ENCODE measurements around the gene ZXDC. TPM values are rescaled to one million over a fixed set of nuclear protein-coding genes. Genes with fewer than 3 reads are reported as not detected.

The ZXDC gene
- total RNA-seq, 3 donors from 2014 or later, result 37.6 to 42.4 (median 39.0) TPM

DNA sequence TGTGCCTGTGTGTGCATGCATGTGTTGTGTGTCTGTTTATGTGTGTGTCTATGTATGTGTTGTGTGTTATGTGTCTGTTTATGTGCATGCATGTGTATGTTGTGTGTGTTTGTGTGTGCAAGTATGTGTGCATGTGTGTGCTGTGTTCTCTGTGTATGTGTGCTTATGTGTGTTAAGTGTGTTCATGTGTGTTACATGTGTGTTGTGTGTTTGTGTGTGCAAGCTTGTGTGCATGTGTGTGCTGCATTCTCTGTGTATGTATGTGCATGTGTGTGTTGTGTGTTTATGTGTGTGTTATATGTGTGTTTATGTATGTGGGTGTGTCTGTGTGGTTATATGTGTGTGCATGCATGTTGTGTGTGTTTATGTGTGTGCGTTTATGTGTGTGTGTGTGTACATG is 27.0 kb upstream of the ZXDC start:
- intact Hi-C loops (cut with DNase I; ENCODE audit: low total_unique reads), result no loop called here
- no peaks in the 10 kb centered on the region for H3K4me1 ChIP-seq

DNA sequence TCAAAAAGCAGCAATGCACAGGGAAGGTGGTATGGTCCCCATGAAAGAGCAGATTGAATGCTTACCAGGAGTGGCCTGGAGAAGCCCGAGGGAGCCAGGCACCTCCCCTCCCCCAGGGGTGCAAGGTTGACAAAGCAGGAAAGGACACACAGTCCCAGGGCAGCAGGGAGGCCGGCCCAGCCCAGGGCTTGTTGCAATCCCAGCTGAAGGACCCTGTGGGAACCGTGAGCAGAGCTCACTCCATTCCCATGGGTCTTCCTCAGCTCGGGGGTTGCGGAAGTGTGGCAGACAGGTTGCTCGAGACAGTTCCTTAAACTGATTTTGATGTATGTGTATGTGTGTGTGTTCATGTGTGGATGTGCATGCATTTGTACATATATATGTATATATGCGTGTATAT is 26.0 kb upstream of the ZXDC start:
- H3K27ac ChIP-seq, result no peak overlapping the region
- no peak for DNase-seq (ENCODE audit: low spot score in 2 of 2)
- no peak for TF ChIP-seq POLR2AphosphoS5 (IDR thresholded peaks at IDR 0.05)
- TF ChIP-seq, protein P1, sequence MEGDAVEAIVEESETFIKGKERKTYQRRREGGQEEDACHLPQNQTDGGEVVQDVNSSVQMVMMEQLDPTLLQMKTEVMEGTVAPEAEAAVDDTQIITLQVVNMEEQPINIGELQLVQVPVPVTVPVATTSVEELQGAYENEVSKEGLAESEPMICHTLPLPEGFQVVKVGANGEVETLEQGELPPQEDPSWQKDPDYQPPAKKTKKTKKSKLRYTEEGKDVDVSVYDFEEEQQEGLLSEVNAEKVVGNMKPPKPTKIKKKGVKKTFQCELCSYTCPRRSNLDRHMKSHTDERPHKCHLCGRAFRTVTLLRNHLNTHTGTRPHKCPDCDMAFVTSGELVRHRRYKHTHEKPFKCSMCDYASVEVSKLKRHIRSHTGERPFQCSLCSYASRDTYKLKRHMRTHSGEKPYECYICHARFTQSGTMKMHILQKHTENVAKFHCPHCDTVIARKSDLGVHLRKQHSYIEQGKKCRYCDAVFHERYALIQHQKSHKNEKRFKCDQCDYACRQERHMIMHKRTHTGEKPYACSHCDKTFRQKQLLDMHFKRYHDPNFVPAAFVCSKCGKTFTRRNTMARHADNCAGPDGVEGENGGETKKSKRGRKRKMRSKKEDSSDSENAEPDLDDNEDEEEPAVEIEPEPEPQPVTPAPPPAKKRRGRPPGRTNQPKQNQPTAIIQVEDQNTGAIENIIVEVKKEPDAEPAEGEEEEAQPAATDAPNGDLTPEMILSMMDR (IDR thresholded peaks at IDR 0.05), result no peak
- TF ChIP-seq POLR2A (IDR thresholded peaks at IDR 0.05), result no peak
- H3K36me3 ChIP-seq, result no peaks in the 10 kb centered on the region
- H3K9me3 ChIP-seq, result no peaks in the 10 kb centered on the region
- peaks cover 0 to 12% of the 10 kb centered on the region in 2 donors for H3K27me3 ChIP-seq
- intact Hi-C loops (cut with DNase I; ENCODE audit: low total_unique reads), result no loop called here
- no peak overlapping the region for H3K4me3 ChIP-seq
- H3K4me1 ChIP-seq, result no peaks in the 10 kb centered on the region

More for the DNA sequence above, 27.0 kb upstream of the ZXDC start:
- TF ChIP-seq POLR2AphosphoS5 (IDR thresholded peaks at IDR 0.05) (no peak), POLR2A (IDR thresholded peaks at IDR 0.05) (no peak)
- TF ChIP-seq, protein P1 (IDR thresholded peaks at IDR 0.05), result no peak
- DNase-seq (ENCODE audit: low spot score in 2 of 2), result no peak
- H3K4me3 ChIP-seq, result no peak overlapping the region
- H3K36me3 ChIP-seq, result no peaks in the 10 kb centered on the region
- H3K27ac ChIP-seq, result no peak overlapping the region
- H3K9me3 ChIP-seq, result no peaks in the 10 kb centered on the region
- peaks cover 0 to 12% of the 10 kb centered on the region in 2 donors for H3K27me3 ChIP-seq

DNA sequence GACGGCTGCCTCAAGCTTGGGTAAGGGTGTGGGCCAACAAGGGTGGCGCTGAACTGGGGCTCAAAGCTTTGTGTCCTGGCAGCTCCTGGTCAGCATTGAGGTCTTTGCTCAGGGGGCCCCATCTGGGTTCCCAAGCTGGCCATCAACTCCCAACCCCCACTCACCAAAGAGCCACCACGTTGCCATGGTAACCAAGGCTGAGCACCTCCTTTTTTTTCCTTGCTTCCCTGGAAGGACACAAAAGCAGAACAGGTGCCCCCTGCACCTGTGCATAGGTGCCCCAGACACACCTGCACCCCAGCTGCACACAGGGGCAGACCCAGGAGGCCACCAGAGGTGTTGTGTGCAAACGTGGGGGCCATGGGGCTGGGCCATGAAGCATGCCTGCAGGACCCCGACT is 25.4 kb upstream of the ZXDC start:
- H3K36me3 ChIP-seq, result no peaks in the 10 kb centered on the region
- no peaks in the 10 kb centered on the region for H3K9me3 ChIP-seq
- no peaks in the 10 kb centered on the region for H3K4me1 ChIP-seq
- DNase-seq (ENCODE audit: low spot score in 2 of 2), result no peak
- H3K27me3 ChIP-seq, result peaks cover 0 to 11% of the 10 kb centered on the region in 2 donors
- H3K27ac ChIP-seq, result no peak overlapping the region
- no peak for TF ChIP-seq POLR2A (IDR thresholded peaks at IDR 0.05)
- TF ChIP-seq, protein P1 (IDR thresholded peaks at IDR 0.05), result no peak
- no peak for TF ChIP-seq POLR2AphosphoS5 (IDR thresholded peaks at IDR 0.05)
- no peak overlapping the region for H3K4me3 ChIP-seq
- intact Hi-C loops (cut with DNase I; ENCODE audit: low total_unique reads), result no loop called here

DNA sequence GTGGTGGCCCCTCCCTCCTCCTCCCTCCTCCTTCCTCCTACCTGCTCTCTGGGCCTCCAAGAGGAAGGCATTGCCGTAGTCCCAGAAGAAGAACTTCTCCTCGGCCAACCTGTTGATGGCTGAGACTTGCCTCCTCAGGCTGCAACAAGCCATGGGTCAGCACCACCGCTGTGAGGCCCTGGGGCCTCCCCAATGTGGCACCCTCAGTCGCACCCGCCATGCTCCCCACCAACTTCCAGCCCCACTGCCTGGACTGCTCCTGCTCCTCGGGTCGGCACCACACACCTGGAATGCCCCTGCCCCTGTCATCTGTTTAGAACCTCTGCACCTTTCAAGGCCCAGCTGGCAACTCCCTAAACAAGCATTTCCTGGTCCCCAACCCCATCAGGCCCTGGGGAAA is 24.3 kb upstream of the ZXDC start:
- Histone ChIP-seq H3K4me1 (no peaks in the 10 kb centered on the region), H3K9me3 (no peaks in the 10 kb centered on the region), H3K4me3 (no peak overlapping the region), H3K27ac (no peak overlapping the region), H3K36me3 (no peaks in the 10 kb centered on the region), H3K27me3 (peaks cover 0 to 5% of the 10 kb centered on the region in 2 donors)
- intact Hi-C loops (cut with DNase I; ENCODE audit: low total_unique reads), result no loop called here
- no peak for TF ChIP-seq POLR2AphosphoS5 (IDR thresholded peaks at IDR 0.05)
- TF ChIP-seq POLR2A (IDR thresholded peaks at IDR 0.05), result no peak
- TF ChIP-seq, protein P1 (IDR thresholded peaks at IDR 0.05), result no peak
- DNase-seq (ENCODE audit: low spot score in 2 of 2), result no peak

DNA sequence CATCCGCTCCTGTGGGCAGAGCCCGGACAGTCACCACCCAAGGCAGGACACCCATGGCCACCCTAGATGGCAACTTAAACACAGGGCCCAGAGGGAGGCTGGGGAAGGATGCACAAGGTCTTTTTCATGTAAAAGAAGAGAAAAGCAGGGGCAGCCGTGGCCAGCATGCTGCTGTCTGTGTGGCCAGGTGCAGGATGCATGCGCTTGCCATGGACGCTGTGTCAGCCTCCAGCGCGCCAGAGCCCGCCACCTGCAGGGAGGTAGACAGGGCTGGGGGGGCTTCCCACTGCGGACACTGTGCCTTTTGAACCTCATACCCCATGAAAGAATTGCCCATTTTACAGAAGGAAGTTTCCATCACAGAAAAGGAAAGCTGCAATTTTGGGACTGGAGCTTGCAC is 23.7 kb upstream of the ZXDC start:
- intact Hi-C loops (cut with DNase I; ENCODE audit: low total_unique reads), result no loop called here
- DNase-seq (ENCODE audit: low spot score in 2 of 2), result no peak
- no peaks in the 10 kb centered on the region for H3K27me3 ChIP-seq
- H3K36me3 ChIP-seq, result no peaks in the 10 kb centered on the region
- H3K27ac ChIP-seq, result no peak overlapping the region
- no peak overlapping the region for H3K4me3 ChIP-seq
- TF ChIP-seq, protein P1 (IDR thresholded peaks at IDR 0.05), result no peak
- TF ChIP-seq POLR2AphosphoS5 (IDR thresholded peaks at IDR 0.05) (no peak), POLR2A (IDR thresholded peaks at IDR 0.05) (no peak)
- H3K4me1 ChIP-seq, result no peaks in the 10 kb centered on the region
- H3K9me3 ChIP-seq, result no peaks in the 10 kb centered on the region
